Measurements from ENCODE around the gene ATP6V0E2. TPM values are rescaled to one million over a fixed set of nuclear protein-coding genes. Genes with fewer than 3 reads are reported as not detected.

ATP6V0E2 gene
- total RNA-seq, 1 experiment from 2014 or later = 26.2 TPM

- Mint-ChIP-seq H3K4me3 (no peak overlapping the region), H3K27ac (no peak overlapping the region), H3K4me1 (peaks cover 17% of the 10 kb centered on the region), H3K27me3 (ENCODE audit: low read depth) (peaks cover 4% of the 10 kb centered on the region; the same call in 1 of the 2 replicates), H3K36me3 (no peaks in the 10 kb centered on the region), H3K9me3 (no peaks in the 10 kb centered on the region)
- POLR2A ChIA-PET = no interaction called here
- TF ChIP-seq ZNF532 (CRISPR knock-in tag; IDR thresholded peaks at IDR 0.05; ENCODE audit: borderline replicate concordance) = no peak
- TF ChIP-seq ATF6 (CRISPR knock-in tag; IDR thresholded peaks at IDR 0.05) = no peak
- no peak for TF ChIP-seq ARID4B (CRISPR knock-in tag; IDR thresholded peaks at IDR 0.05; ENCODE audit: borderline replicate concordance)
- no peak for TF ChIP-seq PRRX2 (CRISPR knock-in tag; IDR thresholded peaks at IDR 0.05)
- TF ChIP-seq IRF2 (CRISPR knock-in tag; IDR thresholded peaks at IDR 0.05; ENCODE audit: borderline replicate concordance, low read depth) = no peak
- TF ChIP-seq USF2 (CRISPR knock-in tag; IDR thresholded peaks at IDR 0.05) = no peak
- no peak for TF ChIP-seq AR (CRISPR knock-in tag; IDR thresholded peaks at IDR 0.05)
- no peak for TF ChIP-seq ETV6 (CRISPR knock-in tag; IDR thresholded peaks at IDR 0.05)
- no peak for TF ChIP-seq GRHL2 (CRISPR knock-in tag; IDR thresholded peaks at IDR 0.05; ENCODE audit: insufficient replicate concordance, severe bottlenecking)
- no peak for TF ChIP-seq SP1 (CRISPR knock-in tag; conservative IDR thresholded peaks at IDR 0.05)
- no peak for TF ChIP-seq TCF7 (CRISPR knock-in tag; IDR thresholded peaks at IDR 0.05; ENCODE audit: low read depth)
- no peak for TF ChIP-seq NR3C1 (CRISPR knock-in tag; conservative IDR thresholded peaks at IDR 0.05; ENCODE audit: low read depth)
- TF ChIP-seq FOXP1 (CRISPR knock-in tag; IDR thresholded peaks at IDR 0.05; ENCODE audit: borderline replicate concordance) = no peak
- no peak for TF ChIP-seq CREM (CRISPR knock-in tag; IDR thresholded peaks at IDR 0.05)
- no peak for TF ChIP-seq NFATC4 (CRISPR knock-in tag; IDR thresholded peaks at IDR 0.05)
- ATAC-seq (peak; percentile 35; the same call in 1 of the 2 replicates), DNase-seq (ENCODE audit: low spot score) (no peak)
- CTCF ChIA-PET = interaction anchor here (1.0 to 4.9 kb wide), 20 partner anchors 11 to 187 kb away, joined by 3 to 114 read pairs (median 12); partner anchors contain the start of gene ZNF862
These were observed 23.7 kb upstream of the ATP6V0E2 start for GRCh38 chr7:149850007-149850594.

All from WTC11 (cell line).